H1 (cell line): ENCODE data around the gene STAMBPL1.

Source experiments
- CHD1 ChIP-seq: IDR thresholded peaks from 2 replicates; pipeline ENCODE4 v1.6.1; 2012; ENCODE audit warnings: low read depth, low read length, improper control_type of control experiment
- CHD2 ChIP-seq: IDR thresholded peaks from 2 replicates; pipeline ENCODE4 v1.6.1; 2012; ENCODE audit warnings: low read length, improper control_type of control experiment
- EP300 ChIP-seq, 2 experiments: IDR thresholded peaks; 1 replicate in 1 of 2; 2 replicates in 1 of 2; pipeline ENCODE4 v1.6.1; 2011 to 2012; ENCODE audit warnings: low read depth in 2 of 2, low read length in 2 of 2, mild to moderate bottlenecking in 2 of 2, borderline replicate concordance in 1 of 2, inconsistent platforms in 1 of 2, moderate library complexity in 1 of 2
- EZH2 ChIP-seq: fragments of 200-600 bp; sonication (generic); IDR thresholded peaks from 2 replicates; pipeline ENCODE4 v1.7.1; 2012; ENCODE audit warnings: low read depth, mild to moderate bottlenecking, moderate library complexity, low read length, inconsistent platforms; ENCODE audit not compliant: severe bottlenecking
- HDAC6 ChIP-seq: IDR thresholded peaks from one replicate; pipeline ENCODE4 v1.7.1; 2012; ENCODE audit warnings: low read depth, mild to moderate bottlenecking, inconsistent platforms, low read length, moderate library complexity
- KDM5A ChIP-seq: fragments of 200-600 bp; IDR thresholded peaks from 2 replicates; pipeline ENCODE4 v1.7.1; 2012; ENCODE audit warnings: mild to moderate bottlenecking, low read length, inconsistent platforms, mixed read lengths
- MAX ChIP-seq: IDR thresholded peaks from 2 replicates; pipeline ENCODE4 v1.6.1; 2012; ENCODE audit warnings: inconsistent platforms
- POLR2A ChIP-seq, 2 experiments: IDR thresholded peaks; 1 replicate in 1 of 2; 2 replicates in 1 of 2; pipeline ENCODE4 v1.6.1; 2011; ENCODE audit warnings: low read depth in 2 of 2, low read length in 2 of 2, mild to moderate bottlenecking in 2 of 2; ENCODE audit errors: control extremely low read depth in 1 of 2
- RBBP5 ChIP-seq: IDR thresholded peaks from 2 replicates; pipeline ENCODE4 v1.7.1; 2012; ENCODE audit warnings: low read depth, mild to moderate bottlenecking, inconsistent platforms, low read length, moderate library complexity, borderline replicate concordance
- RNF2 ChIP-seq: fragments of 200-900, 300-1000 bp; sonication (generic); IDR thresholded peaks from 2 replicates; pipeline ENCODE4 v1.7.1; 2016; ENCODE audit warnings: borderline replicate concordance, low read depth, mild to moderate bottlenecking, antibody characterized with exemption, low read length; ENCODE audit not compliant: poor library complexity, severe bottlenecking; ENCODE audit errors: missing control alignments
- TAF1 ChIP-seq: IDR thresholded peaks from 2 replicates; pipeline ENCODE4 v1.6.1; 2011; ENCODE audit warnings: mild to moderate bottlenecking, low read depth, low read length
- ZNF274 ChIP-seq: IDR thresholded peaks from 2 replicates; pipeline ENCODE4 v1.7.0; 2012; ENCODE audit warnings: low read length, borderline replicate concordance; ENCODE audit errors: extremely low read depth
- TF ChIP-seq, protein P1 (sequence below), 3 experiments: IDR thresholded peaks; 1 replicate in 2 of 3; 2 replicates in 1 of 3; pipeline versions ENCODE4 v1.5.1 to v1.6.1; 2011; ENCODE audit warnings: low read length in 3 of 3, mild to moderate bottlenecking in 3 of 3, inconsistent platforms in 2 of 3, low read depth in 1 of 3, moderate library complexity in 1 of 3; ENCODE audit not compliant: insufficient read depth in 1 of 3; ENCODE audit errors: control extremely low read depth in 1 of 3

GRCh38 chr10:88926566-88927415 lies 46.7 kb downstream of the STAMBPL1 start:
- TF ChIP-seq EP300 (IDR thresholded peaks at IDR 0.05; ENCODE audit: borderline replicate concordance in 1 of 2, low read depth in 2 of 2, low read length in 2 of 2) (no peak), RNF2 (no peak), TAF1 (no peak), CHD1 (no peak), MAX (no peak), POLR2A (IDR thresholded peaks at IDR 0.05; ENCODE audit: control extremely low read depth in 1 of 2, low read depth in 2 of 2, low read length in 2 of 2) (no peak), KDM5A (no peak), EZH2 (no peak), HDAC6 (no peak), RBBP5 (no peak), CHD2 (no peak), ZNF274 (no peak)
- TF ChIP-seq, protein P1, sequence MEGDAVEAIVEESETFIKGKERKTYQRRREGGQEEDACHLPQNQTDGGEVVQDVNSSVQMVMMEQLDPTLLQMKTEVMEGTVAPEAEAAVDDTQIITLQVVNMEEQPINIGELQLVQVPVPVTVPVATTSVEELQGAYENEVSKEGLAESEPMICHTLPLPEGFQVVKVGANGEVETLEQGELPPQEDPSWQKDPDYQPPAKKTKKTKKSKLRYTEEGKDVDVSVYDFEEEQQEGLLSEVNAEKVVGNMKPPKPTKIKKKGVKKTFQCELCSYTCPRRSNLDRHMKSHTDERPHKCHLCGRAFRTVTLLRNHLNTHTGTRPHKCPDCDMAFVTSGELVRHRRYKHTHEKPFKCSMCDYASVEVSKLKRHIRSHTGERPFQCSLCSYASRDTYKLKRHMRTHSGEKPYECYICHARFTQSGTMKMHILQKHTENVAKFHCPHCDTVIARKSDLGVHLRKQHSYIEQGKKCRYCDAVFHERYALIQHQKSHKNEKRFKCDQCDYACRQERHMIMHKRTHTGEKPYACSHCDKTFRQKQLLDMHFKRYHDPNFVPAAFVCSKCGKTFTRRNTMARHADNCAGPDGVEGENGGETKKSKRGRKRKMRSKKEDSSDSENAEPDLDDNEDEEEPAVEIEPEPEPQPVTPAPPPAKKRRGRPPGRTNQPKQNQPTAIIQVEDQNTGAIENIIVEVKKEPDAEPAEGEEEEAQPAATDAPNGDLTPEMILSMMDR (IDR thresholded peaks at IDR 0.05; ENCODE audit: control extremely low read depth in 1 of 3, insufficient read depth in 1 of 3, low read depth in 1 of 3, low read length in 3 of 3): no peak
